Measurements from ENCODE around the gene TRIM28.

DNA sequence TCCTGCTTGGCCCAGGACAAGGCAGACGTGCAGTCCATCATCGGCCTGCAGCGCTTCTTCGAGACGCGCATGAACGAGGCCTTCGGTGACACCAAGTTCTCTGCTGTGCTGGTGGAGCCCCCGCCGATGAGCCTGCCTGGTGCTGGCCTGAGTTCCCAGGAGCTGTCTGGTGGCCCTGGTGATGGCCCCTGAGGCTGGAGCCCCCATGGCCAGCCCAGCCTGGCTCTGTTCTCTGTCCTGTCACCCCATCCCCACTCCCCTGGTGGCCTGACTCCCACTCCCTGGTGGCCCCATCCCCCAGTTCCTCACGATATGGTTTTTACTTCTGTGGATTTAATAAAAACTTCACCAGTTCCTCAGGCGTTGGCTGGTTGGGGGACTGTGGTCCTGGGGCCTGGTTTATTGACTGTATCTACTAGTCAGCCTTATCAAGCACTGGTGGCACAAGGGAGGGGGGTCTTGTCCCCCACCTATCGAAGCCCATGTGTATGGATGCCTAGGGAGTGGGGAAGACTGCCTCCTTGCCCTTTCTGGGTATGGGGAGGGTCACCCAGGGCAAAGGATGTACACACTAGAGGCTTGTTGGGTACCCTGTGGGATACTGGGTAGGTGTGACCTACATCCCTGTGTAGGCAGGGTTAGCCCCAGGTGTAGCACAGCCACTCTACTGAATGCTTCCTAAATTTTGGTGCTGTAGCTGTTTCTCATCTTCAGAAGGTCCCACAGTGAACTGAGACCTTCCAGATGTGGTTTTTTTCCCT lies 6.7 kb downstream of the TRIM28 start:
- TF ChIP-seq, protein P1, sequence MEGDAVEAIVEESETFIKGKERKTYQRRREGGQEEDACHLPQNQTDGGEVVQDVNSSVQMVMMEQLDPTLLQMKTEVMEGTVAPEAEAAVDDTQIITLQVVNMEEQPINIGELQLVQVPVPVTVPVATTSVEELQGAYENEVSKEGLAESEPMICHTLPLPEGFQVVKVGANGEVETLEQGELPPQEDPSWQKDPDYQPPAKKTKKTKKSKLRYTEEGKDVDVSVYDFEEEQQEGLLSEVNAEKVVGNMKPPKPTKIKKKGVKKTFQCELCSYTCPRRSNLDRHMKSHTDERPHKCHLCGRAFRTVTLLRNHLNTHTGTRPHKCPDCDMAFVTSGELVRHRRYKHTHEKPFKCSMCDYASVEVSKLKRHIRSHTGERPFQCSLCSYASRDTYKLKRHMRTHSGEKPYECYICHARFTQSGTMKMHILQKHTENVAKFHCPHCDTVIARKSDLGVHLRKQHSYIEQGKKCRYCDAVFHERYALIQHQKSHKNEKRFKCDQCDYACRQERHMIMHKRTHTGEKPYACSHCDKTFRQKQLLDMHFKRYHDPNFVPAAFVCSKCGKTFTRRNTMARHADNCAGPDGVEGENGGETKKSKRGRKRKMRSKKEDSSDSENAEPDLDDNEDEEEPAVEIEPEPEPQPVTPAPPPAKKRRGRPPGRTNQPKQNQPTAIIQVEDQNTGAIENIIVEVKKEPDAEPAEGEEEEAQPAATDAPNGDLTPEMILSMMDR (IDR thresholded peaks at IDR 0.05): no peak
- no peak for TF ChIP-seq POLR2A (IDR thresholded peaks at IDR 0.05)
